Mesothelial cell of epicardium (in vitro differentiated cells): Measurements from ENCODE around the gene PCNT. TPM values are rescaled to one million over a fixed set of nuclear protein-coding genes. Genes with fewer than 3 reads are reported as not detected.

Experiments
- DNase-seq, 2 experiments: peaks; one replicate each; pipeline ENCODE4 v3.0.0; 2021; ENCODE audit warnings: low spot score in 2 of 2; ENCODE audit not compliant: unreplicated experiment in 2 of 2
- H3K27ac Mint-ChIP-seq: 2 replicates; pipeline ENCODE4 v1.8.0; 2021; ENCODE audit warnings: mixed read lengths
- H3K27me3 Mint-ChIP-seq: 2 replicates; pipeline ENCODE4 v1.8.0; 2021; ENCODE audit warnings: low read depth, mixed read lengths
- H3K36me3 Mint-ChIP-seq: 2 replicates; pipeline ENCODE4 v1.8.0; 2021; ENCODE audit warnings: mixed read lengths
- H3K4me1 Mint-ChIP-seq: 2 replicates; pipeline ENCODE4 v1.8.0; 2021; ENCODE audit warnings: mixed read lengths
- H3K4me3 Mint-ChIP-seq: 2 replicates; pipeline ENCODE4 v1.8.0; 2021; ENCODE audit warnings: mild to moderate bottlenecking, moderate library complexity, mixed read lengths
- H3K9me3 Mint-ChIP-seq: 2 replicates; pipeline ENCODE4 v1.8.0; 2021; ENCODE audit warnings: mixed read lengths
- CTCF ChIP-seq: fragments of 200-600 bp; sonication (generic); IDR thresholded peaks from one replicate; pipeline ENCODE4 v1.5.0; 2021; ENCODE audit warnings: antibody characterized with exemption; ENCODE audit not compliant: unreplicated experiment
- total RNA-seq: library from RNA; stranded (reverse); gene quantifications from 3 replicates; pipeline ENCODE4 v1.2.1, GENCODE V29; 2021

The PCNT gene
- total RNA-seq, 1 donor from 2014 or later = 41.8 TPM

GRCh38 chr21:46416551-46416950 lies 92.6 kb downstream of the PCNT start:
- Mint-ChIP-seq H3K36me3 (peaks cover 25% of the 10 kb centered on the region), H3K4me3 (no peak overlapping the region), H3K4me1 (peaks cover 2% of the 10 kb centered on the region), H3K27me3 (no peaks in the 10 kb centered on the region), H3K27ac (no peak overlapping the region), H3K9me3 (no peaks in the 10 kb centered on the region)
- TF ChIP-seq CTCF = no peak
- no peak for DNase-seq

GRCh38 chr21:46418265-46418946 lies 94.5 kb downstream of the PCNT start:
- Mint-ChIP-seq H3K4me3 (no peak overlapping the region), H3K27me3 (no peaks in the 10 kb centered on the region), H3K9me3 (no peaks in the 10 kb centered on the region), H3K27ac (no peak overlapping the region), H3K4me1 (no peaks in the 10 kb centered on the region), H3K36me3 (peaks cover 20% of the 10 kb centered on the region)
- no peak for TF ChIP-seq CTCF
- DNase-seq = no peak

- no peak for DNase-seq
- no peak for TF ChIP-seq CTCF
- H3K4me3 Mint-ChIP-seq = no peak overlapping the region
- no peak overlapping the region for H3K27ac Mint-ChIP-seq
- no peaks in the 10 kb centered on the region for H3K27me3 Mint-ChIP-seq
- H3K4me1 Mint-ChIP-seq = no peaks in the 10 kb centered on the region
- no peaks in the 10 kb centered on the region for H3K9me3 Mint-ChIP-seq
- H3K36me3 Mint-ChIP-seq = peaks cover 20% of the 10 kb centered on the region
Measured at GRCh38 chr21:46420241-46421190, 96.6 kb downstream of the PCNT start.

- Mint-ChIP-seq H3K36me3 (peaks cover 12% of the 10 kb centered on the region), H3K4me3 (no peak overlapping the region), H3K4me1 (no peaks in the 10 kb centered on the region), H3K9me3 (no peaks in the 10 kb centered on the region), H3K27me3 (no peaks in the 10 kb centered on the region), H3K27ac (no peak overlapping the region)
- TF ChIP-seq CTCF = no peak
- no peak for DNase-seq
Measured at GRCh38 chr21:46421191-46421750, 97.3 kb downstream of the PCNT start.

- H3K4me3 Mint-ChIP-seq = no peak overlapping the region
- no peak for DNase-seq
- peaks cover 12% of the 10 kb centered on the region for H3K36me3 Mint-ChIP-seq
- H3K4me1 Mint-ChIP-seq = no peaks in the 10 kb centered on the region
- no peaks in the 10 kb centered on the region for H3K9me3 Mint-ChIP-seq
- no peak overlapping the region for H3K27ac Mint-ChIP-seq
- no peak for TF ChIP-seq CTCF
- H3K27me3 Mint-ChIP-seq = no peaks in the 10 kb centered on the region
Measured at GRCh38 chr21:46421756-46422555, 98.0 kb downstream of the PCNT start.
